PC-3 (cell line): Measurements from ENCODE around the gene GLI1. TPM values are rescaled to one million over a fixed set of nuclear protein-coding genes. Genes with fewer than 3 reads are reported as not detected.

Source experiments
- ATAC-seq: fragments of 200-7000 bp; cut with Tn5 transposase; 2 replicates; pipeline ENCODE4 v1.9.1; 2020; ENCODE audit warnings: mild to moderate bottlenecking, moderate library complexity
- BruUV-seq: library from RNA; stranded (reverse); fragments of 400-500 nt; replicated peaks from 2 replicates; lab custom pipeline; 2021; lab: Mats Ljungman, UMichigan
- CTCF ChIA-PET: fragments of 300-600 bp; sonication (Branson Sonifier 250); formaldehyde crosslinking; loops from one replicate; lab custom pipeline; 2022; ENCODE audit warnings: antibody characterized with exemption; lab: Charles Lee
- POLR2A ChIA-PET: fragments of 300-600 bp; sonication (Branson Sonifier 250); formaldehyde crosslinking; loops from one replicate; lab custom pipeline; 2022; ENCODE audit warnings: antibody characterized with exemption; ENCODE audit not compliant: unreplicated experiment; lab: Charles Lee
- DNase-seq: peaks from one replicate; pipeline ENCODE4 v3.0.0-alpha.2; 2015
- H2AFZ ChIP-seq: fragments of 300-600 bp; sonication (generic); 2 replicates; pipeline ENCODE4 v1.6.0; 2016; ENCODE audit warnings: antibody characterized with exemption, low read length
- H3F3A ChIP-seq: fragments of 300-600 bp; sonication (generic); one replicate; pipeline ENCODE4 v1.6.0; 2017; ENCODE audit warnings: antibody characterized with exemption, low read length, control low read depth, mild to moderate bottlenecking; ENCODE audit not compliant: unreplicated experiment
- H3K27ac ChIP-seq: fragments of 300-600 bp; sonication (generic); 2 replicates; pipeline ENCODE4 v1.5.1; 2016; ENCODE audit warnings: mild to moderate bottlenecking, low read length
- H3K27me3 ChIP-seq: fragments of 300-600 bp; sonication (generic); 2 replicates; pipeline ENCODE4 v1.6.1; 2016; ENCODE audit warnings: low read length, mixed read lengths
- H3K36me3 ChIP-seq: fragments of 300-600 bp; sonication (generic); 2 replicates; pipeline ENCODE4 v1.6.1; 2016; ENCODE audit warnings: low read depth, mixed run types, low read length, mixed read lengths
- H3K4me1 ChIP-seq: fragments of 300-600 bp; sonication (generic); 2 replicates; pipeline ENCODE4 v1.5.1; 2016; ENCODE audit warnings: low read length; ENCODE audit not compliant: insufficient read depth
- H3K4me2 ChIP-seq: fragments of 300-600 bp; sonication (generic); 2 replicates; pipeline ENCODE4 v1.6.0; 2016; ENCODE audit warnings: low read length
- H3K4me3 ChIP-seq: fragments of 300-600 bp; sonication (generic); 2 replicates; pipeline ENCODE4 v1.5.1; 2016; ENCODE audit warnings: mild to moderate bottlenecking, low read length, mixed read lengths
- H3K79me2 ChIP-seq: fragments of 300-600 bp; sonication (generic); 2 replicates; pipeline ENCODE4 v1.6.1; 2017; ENCODE audit warnings: low read length, mixed read lengths
- H3K9ac ChIP-seq: fragments of 300-600 bp; sonication (generic); 2 replicates; pipeline ENCODE4 v1.6.0; 2016; ENCODE audit warnings: mild to moderate bottlenecking, low read length
- H3K9me2 ChIP-seq: fragments of 300-600 bp; sonication (generic); replicated peaks from 2 replicates; pipeline ENCODE4 v1.6.1; 2016; ENCODE audit warnings: mixed run types, low read length, mixed read lengths
- H3K9me3 ChIP-seq: fragments of 300-600 bp; sonication (generic); 2 replicates; pipeline ENCODE4 v1.6.1; 2016; ENCODE audit warnings: low read length, mixed read lengths
- H4K20me1 ChIP-seq: fragments of 300-600 bp; sonication (generic); 2 replicates; pipeline ENCODE4 v1.6.1; 2016; ENCODE audit warnings: low read length, mixed read lengths
- CTCF ChIP-seq: fragments of 300-600 bp; sonication (generic); conservative IDR thresholded peaks from 2 replicates; pipeline ENCODE4 v1.5.1; 2017; ENCODE audit warnings: antibody characterized with exemption, low read depth, mild to moderate bottlenecking, low read length
- EZH2 ChIP-seq: fragments of 300-600 bp; sonication (generic); IDR thresholded peaks from one replicate; pipeline ENCODE4 v1.6.1; 2017; ENCODE audit warnings: antibody characterized with exemption, mild to moderate bottlenecking, low read length; ENCODE audit not compliant: unreplicated experiment
- EZH2phosphoT487 ChIP-seq: fragments of 300-600 bp; sonication (generic); IDR thresholded peaks from 2 replicates; pipeline ENCODE4 v1.6.1; 2018; ENCODE audit warnings: mild to moderate bottlenecking, antibody characterized with exemption, low read length, borderline replicate concordance
- intact Hi-C: fragments of 100-400 bp; cut with micrococcal nuclease; formaldehyde crosslinking; loops from 2 replicates; pipeline ENCODE4 v1.9.0; 2023
- total RNA-seq: library from RNA; depleted of rRNA; stranded (reverse); fragments of >200 nt; gene quantifications from 2 replicates; pipeline ENCODE4 v1.2.3, GENCODE V29; 2014

Gene GLI1
- total RNA-seq, 1 experiment from 2014 or later: 3.0 TPM

- Histone ChIP-seq H3K9me3 (no peaks in the 10 kb centered on the region), H3K4me1 (peaks cover 10% of the 10 kb centered on the region), H3K4me3 (no peak overlapping the region), H3K27ac (no peak overlapping the region), H3F3A (no peaks in the 10 kb centered on the region), H3K9ac (no peak overlapping the region), H3K4me2 (no peak overlapping the region), H2AFZ (no peak overlapping the region), H4K20me1 (no peaks in the 10 kb centered on the region), H3K79me2 (peaks cover 24% of the 10 kb centered on the region), H3K36me3 (peaks cover 14% of the 10 kb centered on the region; the same call in 1 of the 2 replicates), H3K9me2 (no peaks in the 10 kb centered on the region), H3K27me3 (0 out of 2 replicates have a peak, but pooled peaks cover 1% of the 10 kb centered on the region)
- TF ChIP-seq EZH2phosphoT487 (no peak), EZH2 (no peak), CTCF (no peak)
- intact Hi-C loops: no loop called here
- ChIA-PET POLR2A (interaction anchor here (0.6 kb wide), 2 partner anchors 24 to 90 kb away, joined by 3 to 5 read pairs; no protein-coding TSS in a partner anchor), CTCF (interaction anchor here (0.6 kb wide), 1 partner anchor 30 kb away, joined by 3 read pairs; no protein-coding TSS in a partner anchor)
- DNase-seq (no peak), ATAC-seq (no peak)
- no TSS peak for BruUV-seq
Measured at GRCh38 chr12:57485695-57486094, 26.1 kb downstream of the GLI1 start.

GRCh38 chr12:57487055-57487596, 27.5 kb downstream of the GLI1 start:
- Histone ChIP-seq H3K4me3 (peak overlapping the region; percentile 91; the same call in 1 of the 2 replicates), H4K20me1 (no peaks in the 10 kb centered on the region), H3K9me3 (no peaks in the 10 kb centered on the region), H3K27me3 (no peaks in the 10 kb centered on the region), H3K4me2 (peak overlapping the region; percentile 54; the same call in 1 of the 2 replicates), H3K9ac (no peak overlapping the region), H3K79me2 (peaks cover 24% of the 10 kb centered on the region), H3K4me1 (peaks cover 10% of the 10 kb centered on the region), H3F3A (no peaks in the 10 kb centered on the region), H3K27ac (no peak overlapping the region), H3K9me2 (no peaks in the 10 kb centered on the region), H3K36me3 (peaks cover 25% of the 10 kb centered on the region), H2AFZ (peak overlapping the region; percentile 73)
- ATAC-seq (no peak), DNase-seq (no peak)
- intact Hi-C loops: no loop called here
- POLR2A ChIA-PET: no interaction called here
- TF ChIP-seq CTCF: no peak
- no peak for TF ChIP-seq EZH2phosphoT487
- no peak for TF ChIP-seq EZH2
- CTCF ChIA-PET: interaction anchor here (0.6 kb wide), 1 partner anchor 222 kb away, joined by 3 read pairs; no protein-coding TSS in a partner anchor
- no TSS peak for BruUV-seq
